Measurements from ENCODE around the gene VSTM2L.
"Not testable (repeated sequence)": the region's sequence is repeated elsewhere in the genome, so short reads cannot be mapped to it uniquely, and the experiment has no call there.

The VSTM2L gene, protein sequence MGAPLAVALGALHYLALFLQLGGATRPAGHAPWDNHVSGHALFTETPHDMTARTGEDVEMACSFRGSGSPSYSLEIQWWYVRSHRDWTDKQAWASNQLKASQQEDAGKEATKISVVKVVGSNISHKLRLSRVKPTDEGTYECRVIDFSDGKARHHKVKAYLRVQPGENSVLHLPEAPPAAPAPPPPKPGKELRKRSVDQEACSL

DNA sequence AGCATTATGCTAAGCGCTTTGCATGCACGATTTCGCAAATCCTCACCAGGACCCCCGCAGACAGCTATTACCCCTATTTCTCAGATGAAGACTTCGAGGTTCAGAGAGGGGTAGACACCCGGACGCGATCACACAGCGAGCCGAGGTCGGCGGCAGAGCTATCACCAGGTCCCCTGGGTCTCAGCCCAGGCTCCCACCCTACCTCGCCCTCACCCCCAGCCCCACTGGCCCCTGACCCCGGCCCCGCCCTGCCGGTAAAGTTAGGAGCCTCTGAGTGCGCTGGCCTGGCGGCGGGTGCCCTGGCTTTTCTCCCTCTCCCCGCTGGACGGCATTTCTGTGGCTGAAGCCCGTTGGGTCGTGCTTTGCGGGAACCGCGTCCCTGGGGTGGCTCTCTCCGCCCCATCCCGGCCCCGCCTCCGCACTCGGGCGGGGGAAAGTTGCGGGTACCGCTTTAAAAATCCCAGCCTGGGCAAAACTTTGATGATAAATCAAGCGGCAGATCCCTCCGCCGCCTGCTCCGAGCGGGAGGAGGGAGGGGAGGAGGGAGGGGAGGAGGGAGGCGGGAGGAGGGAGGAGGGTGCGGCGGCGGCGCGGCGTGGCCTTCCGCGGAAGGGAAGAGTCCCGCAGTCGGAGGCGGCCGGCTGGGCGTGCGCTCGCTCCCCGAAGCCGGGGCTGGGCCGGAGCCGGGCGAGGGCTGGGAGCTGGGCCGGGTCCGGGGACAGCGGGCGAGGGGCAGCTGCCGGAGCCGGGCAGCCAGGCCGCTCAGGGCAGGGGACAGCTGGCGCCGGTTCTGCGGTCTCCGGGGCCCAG is at the start of gene VSTM2L:
TSS of gene VSTM2L (plus strand) at position 624 of the 810 bp plus-strand sequence. CDS start 224 bp downstream, outside the sequence.
- H3K27ac ChIP-seq, result no peak within 1 kb of the TSS
- H3K4me3 ChIP-seq (ENCODE audit: low read depth, low read length), result peak within 1 kb of the TSS; percentile 42
- TF ChIP-seq, protein P1, sequence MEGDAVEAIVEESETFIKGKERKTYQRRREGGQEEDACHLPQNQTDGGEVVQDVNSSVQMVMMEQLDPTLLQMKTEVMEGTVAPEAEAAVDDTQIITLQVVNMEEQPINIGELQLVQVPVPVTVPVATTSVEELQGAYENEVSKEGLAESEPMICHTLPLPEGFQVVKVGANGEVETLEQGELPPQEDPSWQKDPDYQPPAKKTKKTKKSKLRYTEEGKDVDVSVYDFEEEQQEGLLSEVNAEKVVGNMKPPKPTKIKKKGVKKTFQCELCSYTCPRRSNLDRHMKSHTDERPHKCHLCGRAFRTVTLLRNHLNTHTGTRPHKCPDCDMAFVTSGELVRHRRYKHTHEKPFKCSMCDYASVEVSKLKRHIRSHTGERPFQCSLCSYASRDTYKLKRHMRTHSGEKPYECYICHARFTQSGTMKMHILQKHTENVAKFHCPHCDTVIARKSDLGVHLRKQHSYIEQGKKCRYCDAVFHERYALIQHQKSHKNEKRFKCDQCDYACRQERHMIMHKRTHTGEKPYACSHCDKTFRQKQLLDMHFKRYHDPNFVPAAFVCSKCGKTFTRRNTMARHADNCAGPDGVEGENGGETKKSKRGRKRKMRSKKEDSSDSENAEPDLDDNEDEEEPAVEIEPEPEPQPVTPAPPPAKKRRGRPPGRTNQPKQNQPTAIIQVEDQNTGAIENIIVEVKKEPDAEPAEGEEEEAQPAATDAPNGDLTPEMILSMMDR (IDR thresholded peaks at IDR 0.05; ENCODE audit: low read depth, low read length, missing control alignments), result no peak
- peaks cover 14% of the 10 kb centered on the region for H3K27me3 ChIP-seq (replicated peaks)
- DNase-seq, result peak; percentile 25
- in situ Hi-C loops (cut with HindIII; ENCODE audit: low pct_ligation_motif_present, low sequenced_read_pairs), result no loop called here
- H3K36me3 ChIP-seq (replicated peaks), result no peaks in the 10 kb centered on the region

DNA sequence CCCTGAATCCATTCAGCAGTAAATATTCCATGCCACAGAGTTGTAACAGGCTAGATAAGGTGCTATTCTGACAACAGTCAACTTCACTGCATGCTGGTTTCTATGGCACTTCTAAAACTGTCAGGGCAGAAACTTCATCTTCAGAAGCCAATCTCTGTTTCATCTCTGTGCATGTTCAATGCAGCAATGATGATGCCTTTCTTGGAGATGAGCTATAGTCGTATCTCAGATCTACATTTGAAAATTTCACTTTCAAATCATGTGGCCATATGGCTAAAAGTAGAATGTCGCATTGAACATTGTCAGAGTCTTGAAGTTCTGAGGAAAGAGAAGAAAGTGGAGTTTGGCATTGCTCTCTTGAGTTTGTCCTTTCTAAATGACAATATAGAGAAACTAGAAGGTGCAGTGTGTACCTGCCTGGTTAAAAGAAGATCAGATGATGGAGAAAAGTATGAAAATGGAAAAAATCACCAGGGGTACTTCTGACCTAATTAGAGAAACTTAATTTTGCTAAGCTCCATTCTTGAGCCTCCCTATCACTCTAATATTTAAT is 49.0 kb upstream of the VSTM2L start:
- H3K27me3 ChIP-seq (replicated peaks), result no peaks in the 10 kb centered on the region
- no peak for DNase-seq
- in situ Hi-C loops (cut with HindIII; ENCODE audit: low pct_ligation_motif_present, low sequenced_read_pairs), result no loop called here
- H3K4me3 ChIP-seq (ENCODE audit: low read depth, low read length), result no peak overlapping the region
- TF ChIP-seq, protein P1 (IDR thresholded peaks at IDR 0.05; ENCODE audit: low read depth, low read length, missing control alignments), result no peak
- no peaks in the 10 kb centered on the region for H3K36me3 ChIP-seq (replicated peaks)
- no peak overlapping the region for H3K27ac ChIP-seq

DNA sequence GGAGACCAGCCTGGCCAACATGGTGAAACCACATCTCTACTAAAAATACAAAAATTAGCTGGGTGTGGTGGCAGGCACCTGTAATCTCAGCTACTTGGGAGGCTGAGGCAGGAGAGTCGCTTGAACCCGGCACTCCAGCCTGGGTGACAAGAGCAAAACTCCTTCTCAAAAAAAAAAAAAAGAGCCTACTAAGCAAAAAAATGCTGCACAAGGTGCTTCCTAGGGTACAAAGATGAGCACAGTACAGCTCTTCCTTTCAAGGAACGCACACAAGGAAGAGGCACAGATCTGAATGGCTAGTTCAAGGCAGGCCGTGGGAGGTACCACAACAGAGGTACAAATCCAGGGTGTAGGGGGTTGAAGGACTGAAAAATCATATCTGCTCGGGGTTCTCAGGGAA is 46.9 kb upstream of the VSTM2L start:
- H3K27ac ChIP-seq; in situ Hi-C loops (cut with HindIII; ENCODE audit: low pct_ligation_motif_present, low sequenced_read_pairs); H3K4me3 ChIP-seq (ENCODE audit: low read depth, low read length); H3K36me3 ChIP-seq (replicated peaks); H3K27me3 ChIP-seq (replicated peaks); DNase-seq: not testable (repeated sequence)

DNA sequence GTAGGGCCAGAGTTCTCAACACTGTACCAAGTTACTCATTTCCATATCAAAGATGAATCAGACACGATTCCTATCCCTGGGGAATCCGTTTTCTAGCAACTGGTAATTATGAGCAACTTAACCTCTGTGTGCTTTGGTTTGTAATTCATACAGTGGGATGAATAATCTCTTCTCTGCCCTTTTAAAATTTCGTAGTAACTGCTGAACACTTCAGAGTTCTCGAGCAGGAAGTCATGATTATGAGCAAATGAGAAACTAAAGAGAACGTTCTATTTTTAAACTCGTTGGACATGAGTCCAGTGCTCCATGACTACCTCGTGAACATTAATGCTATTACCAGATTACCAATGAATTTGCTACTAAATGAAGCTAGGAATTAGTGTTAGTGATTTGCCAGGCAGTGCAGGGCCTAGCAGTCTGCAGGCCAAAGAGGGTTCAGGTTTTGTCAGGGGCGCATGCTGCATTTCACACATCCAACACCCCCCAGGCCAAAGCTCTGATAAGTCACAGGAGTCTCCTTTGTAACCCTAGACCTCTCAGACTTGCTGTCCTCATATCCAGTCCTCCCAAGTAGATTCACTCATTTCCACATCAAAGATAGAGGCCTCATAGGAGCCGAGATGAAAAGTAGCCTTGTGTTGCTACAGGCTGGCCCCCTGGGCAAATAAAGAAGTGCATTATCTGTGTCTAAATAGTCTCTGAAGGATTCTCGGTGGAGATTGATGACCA is 45.8 kb upstream of the VSTM2L start:
- TF ChIP-seq, protein P1 (IDR thresholded peaks at IDR 0.05; ENCODE audit: low read depth, low read length, missing control alignments), result no peak
- Histone ChIP-seq H3K27ac (no peak overlapping the region), H3K4me3 (ENCODE audit: low read depth, low read length) (no peak overlapping the region), H3K36me3 (replicated peaks) (peaks cover 8% of the 10 kb centered on the region), H3K27me3 (replicated peaks) (no peaks in the 10 kb centered on the region)
- in situ Hi-C loops (cut with HindIII; ENCODE audit: low pct_ligation_motif_present, low sequenced_read_pairs), result no loop called here
- peak; percentile 74 for DNase-seq

DNA sequence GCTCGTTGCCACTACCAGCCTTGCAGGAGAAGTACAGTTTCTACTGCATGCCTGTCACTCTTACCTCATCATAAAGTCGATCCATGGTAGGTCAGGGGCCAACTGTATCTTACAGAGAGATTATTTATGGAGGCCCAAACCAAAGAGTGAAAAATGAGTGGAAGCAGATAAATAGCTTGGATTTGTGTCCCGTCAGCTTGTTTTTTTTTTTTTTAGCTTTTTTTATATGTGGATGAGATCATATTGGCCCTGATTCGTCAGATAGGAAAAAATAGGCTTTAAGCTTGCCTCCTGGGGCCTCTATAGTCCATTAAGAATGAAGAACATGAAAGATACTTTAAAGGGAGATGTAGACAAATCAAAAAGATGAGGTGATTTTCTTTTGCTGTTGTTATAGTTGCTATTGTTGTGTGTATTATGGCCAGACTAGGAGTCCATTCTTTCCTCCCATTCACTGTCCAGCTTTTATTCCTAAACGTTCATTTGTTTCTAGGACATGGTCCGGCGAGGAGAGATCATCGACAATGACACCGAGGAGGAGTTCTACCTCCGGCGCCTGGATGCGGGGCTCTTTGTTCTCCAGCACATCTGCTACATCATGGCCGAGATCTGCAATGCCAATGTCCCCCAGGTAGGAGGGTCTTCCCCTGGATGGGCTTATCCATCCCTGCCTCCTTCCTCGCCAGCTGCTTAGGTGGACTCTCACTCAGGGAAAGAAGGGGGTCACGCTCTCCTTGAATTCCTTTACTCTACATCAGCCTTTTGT is 43.3 kb upstream of the VSTM2L start:
- TF ChIP-seq, protein P1 (IDR thresholded peaks at IDR 0.05; ENCODE audit: low read depth, low read length, missing control alignments), result no peak
- DNase-seq, result no peak
- peaks cover 8% of the 10 kb centered on the region for H3K36me3 ChIP-seq (replicated peaks)
- no peak overlapping the region for H3K4me3 ChIP-seq (ENCODE audit: low read depth, low read length)
- in situ Hi-C loops (cut with HindIII; ENCODE audit: low pct_ligation_motif_present, low sequenced_read_pairs), result no loop called here
- no peaks in the 10 kb centered on the region for H3K27me3 ChIP-seq (replicated peaks)
- H3K27ac ChIP-seq, result no peak overlapping the region
